Jurkat, Clone E6-1 (cell line): ENCODE results near the gene ZNF438.
A peak's percentile ranks its signal among the peaks of the same experiment; 100 is the strongest.

ENCODE experiments used
- DNase-seq: peaks from one replicate; pipeline ENCODE4 v3.0.0-alpha.2; 2011; ENCODE audit warnings: low read depth, low spot score
- H3K4me3 ChIP-seq: 2 replicates; pipeline ENCODE4 v1.5.1; 2011; ENCODE audit warnings: mild to moderate bottlenecking, low read length, control low read depth, moderate library complexity

ZNF438 gene

DNA sequence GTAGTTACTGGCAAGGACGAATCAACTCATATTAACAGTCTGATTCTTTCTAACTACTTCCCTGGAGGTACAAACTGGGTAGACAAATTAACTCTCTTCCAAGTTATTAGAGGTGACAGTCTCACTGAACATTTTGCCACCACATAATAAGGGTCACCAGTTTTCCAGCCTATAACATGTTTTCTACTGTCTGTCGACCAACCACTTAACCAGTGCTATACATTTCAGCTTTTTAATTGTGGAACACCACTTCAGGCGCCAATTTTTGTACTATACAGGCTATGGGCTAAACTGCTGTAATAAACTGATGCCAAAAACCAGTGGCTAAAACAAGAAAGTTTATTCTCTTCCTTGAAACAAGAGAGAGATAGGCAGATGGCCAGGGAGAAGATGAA is 13.3 kb downstream of the ZNF438 start:
- H3K4me3 ChIP-seq = no peak overlapping the region
- DNase-seq = no peak

GRCh38 chr10:31017534-31018355 is 13.9 kb downstream of the ZNF438 start:
- H3K4me3 ChIP-seq = no peak overlapping the region
- DNase-seq = no peak

GRCh38 chr10:31014161-31014875 is 17.3 kb downstream of the ZNF438 start:
- no peak overlapping the region for H3K4me3 ChIP-seq

DNA sequence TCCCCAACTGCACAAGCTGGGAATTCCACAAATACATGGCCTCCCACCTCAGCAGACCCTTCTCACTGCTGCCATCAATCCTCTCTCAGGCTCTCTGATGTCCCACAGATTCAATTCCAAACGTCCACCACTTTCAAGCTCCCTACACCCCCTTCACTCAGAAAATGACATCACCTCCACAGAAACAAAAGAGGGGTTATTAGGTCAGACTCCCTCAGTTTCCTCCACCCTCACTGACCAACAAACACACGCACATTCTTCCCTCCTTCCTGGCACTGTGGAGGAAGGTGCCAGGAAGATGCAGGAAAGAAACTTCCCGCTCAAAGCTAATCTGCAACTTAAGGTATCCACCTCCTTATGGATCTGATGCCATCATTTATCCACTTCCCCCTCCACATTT is 18.3 kb downstream of the ZNF438 start:
- no peak overlapping the region for H3K4me3 ChIP-seq
- DNase-seq = no peak

More at GRCh38 chr10:31014161-31014875, 17.3 kb downstream of the ZNF438 start:
- DNase-seq = no peak

DNA sequence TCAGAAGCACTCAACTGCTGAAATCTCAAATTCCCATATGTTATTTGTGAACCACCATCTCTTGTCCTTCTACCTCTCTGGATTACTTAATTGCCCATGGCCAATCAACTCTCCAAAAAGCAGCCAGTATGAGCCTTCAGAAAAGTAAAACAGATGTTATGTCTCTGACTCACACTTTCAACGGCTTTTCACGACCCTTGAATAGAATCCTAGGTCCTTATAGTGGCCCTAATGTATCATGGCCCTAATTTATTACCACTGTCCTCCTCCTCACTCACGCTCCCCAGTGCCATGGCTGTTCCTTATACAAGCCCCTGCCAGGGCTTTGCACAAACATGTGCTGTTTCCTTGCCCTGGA is 20.0 kb downstream of the ZNF438 start:
- DNase-seq = no peak
- no peak overlapping the region for H3K4me3 ChIP-seq

DNA sequence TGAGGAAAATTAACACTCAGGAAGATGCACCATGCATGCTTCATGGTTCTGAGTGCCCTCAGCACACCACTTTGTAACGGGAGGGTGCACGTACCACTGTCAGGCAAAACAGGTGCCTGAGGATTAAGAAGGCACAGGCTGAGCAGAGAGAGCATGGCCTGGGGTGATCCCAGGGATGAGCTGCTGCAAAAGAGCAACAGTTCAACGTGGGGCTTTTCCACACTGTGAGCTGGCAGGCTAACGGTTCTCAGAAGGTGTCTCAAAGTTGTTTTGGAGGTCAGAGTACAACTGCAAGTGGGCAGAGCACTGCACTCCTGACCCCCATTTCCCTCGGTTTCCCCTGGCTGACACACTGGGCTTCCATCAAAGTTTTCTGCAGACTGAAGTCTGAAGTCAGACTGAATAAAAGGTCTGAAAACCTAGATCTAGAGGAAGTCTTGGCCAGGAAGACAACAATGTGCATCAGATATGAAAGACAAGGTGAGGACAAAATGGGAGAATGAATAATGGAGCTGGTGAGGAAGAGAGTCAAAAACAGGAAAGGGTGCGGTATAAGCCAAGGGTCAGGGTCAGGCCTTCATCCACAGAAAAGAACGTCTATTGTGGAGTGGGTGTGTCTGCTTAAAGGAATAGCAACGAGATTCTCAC is 20.5 kb downstream of the ZNF438 start:
- no peak for DNase-seq
- no peak overlapping the region for H3K4me3 ChIP-seq

- no peak overlapping the region for H3K4me3 ChIP-seq
- DNase-seq = no peak
Observed at GRCh38 chr10:31010062-31010461, 21.6 kb downstream of the ZNF438 start.

DNA sequence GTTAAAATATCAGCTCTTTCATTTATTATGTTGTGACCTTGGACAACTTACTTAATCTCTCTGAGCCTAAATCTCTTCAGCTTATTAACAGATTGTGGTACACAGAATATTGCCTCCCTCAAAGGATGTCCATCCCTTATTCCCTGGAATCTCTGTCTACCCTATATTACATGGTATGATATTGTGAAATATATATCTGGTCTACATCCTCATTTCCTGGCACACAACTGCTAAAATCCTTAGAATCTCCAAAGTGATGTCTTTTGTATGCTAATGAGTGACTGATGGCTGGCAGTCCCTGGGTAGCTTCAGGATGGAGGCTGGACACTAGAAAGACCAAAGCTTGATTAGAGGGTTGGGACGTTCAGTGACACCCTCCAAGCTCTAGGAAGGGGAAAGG is 25.8 kb downstream of the ZNF438 start:
- no peak for DNase-seq
- H3K4me3 ChIP-seq = no peak overlapping the region

DNA sequence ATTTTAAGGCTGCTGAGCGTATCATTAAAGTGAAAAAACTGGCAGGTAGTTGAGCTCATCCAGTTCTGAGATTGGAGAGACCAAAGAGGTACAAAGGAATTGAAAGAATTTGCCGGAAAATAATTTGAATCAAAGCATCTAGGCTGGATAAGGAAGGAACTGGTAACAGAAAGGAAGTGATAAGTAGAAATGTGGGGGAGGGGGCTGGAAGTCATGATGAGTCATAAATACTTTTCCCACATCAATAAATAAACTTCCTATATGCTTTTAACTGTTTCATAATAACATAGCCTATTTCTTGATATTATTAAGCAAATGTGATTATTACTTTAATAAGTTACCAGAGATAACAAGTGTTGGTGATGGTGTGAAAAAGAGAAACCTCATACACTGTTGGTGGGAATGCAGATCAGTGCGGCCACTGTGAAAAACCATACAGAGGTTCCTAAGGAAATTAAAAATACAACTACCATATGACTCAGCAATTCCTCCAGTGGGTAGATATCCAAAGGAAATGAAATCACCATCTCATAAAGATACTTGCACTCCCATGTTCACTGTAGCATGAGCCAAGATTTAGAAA is 27.0 kb downstream of the ZNF438 start:
- DNase-seq = peak; percentile 21

GRCh38 chr10:31001740-31002139 is 29.9 kb downstream of the ZNF438 start:
- H3K4me3 ChIP-seq = no peak overlapping the region
- no peak for DNase-seq

More for the DNA sequence above, 27.0 kb downstream of the ZNF438 start:
- no peak overlapping the region for H3K4me3 ChIP-seq

- no peak overlapping the region for H3K4me3 ChIP-seq
- DNase-seq = no peak
Observed at GRCh38 chr10:31000867-31001266, 30.8 kb downstream of the ZNF438 start.

DNA sequence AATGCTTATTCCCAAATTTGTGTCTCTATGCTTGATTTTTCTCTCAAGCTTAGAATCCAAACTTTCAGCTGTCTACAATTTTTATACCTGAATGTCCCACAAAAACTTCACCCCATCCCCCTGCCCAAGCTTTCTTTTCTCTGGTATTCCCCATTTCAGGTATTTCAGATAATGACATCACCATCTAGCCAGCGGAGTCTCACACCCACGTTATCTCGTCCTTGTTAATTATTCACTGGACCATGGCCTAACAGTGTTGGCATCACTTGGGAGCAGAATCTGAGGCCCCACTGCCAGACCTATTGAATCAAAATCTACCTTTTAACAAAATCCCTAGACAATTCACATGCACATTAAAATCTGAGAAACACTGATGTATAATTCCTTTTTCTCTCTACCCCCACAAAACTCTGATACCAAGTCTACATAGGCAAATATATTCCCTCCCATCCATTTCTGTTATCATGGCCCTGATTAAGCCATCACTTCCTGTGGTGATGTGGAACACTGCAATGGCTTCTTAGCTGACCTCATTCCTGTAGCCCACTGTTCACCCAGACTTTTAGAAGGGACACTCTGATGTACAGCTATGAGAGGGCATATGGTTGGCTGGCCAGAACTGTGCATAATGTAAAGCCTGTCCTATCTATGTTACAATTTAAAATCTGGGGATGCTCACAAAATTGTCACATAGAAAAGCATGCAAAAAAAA is 31.4 kb downstream of the ZNF438 start:
- DNase-seq = no peak

GRCh38 chr10:30999070-30999712 is 32.5 kb downstream of the ZNF438 start:
- DNase-seq = no peak
- H3K4me3 ChIP-seq = no peak overlapping the region

More for the DNA sequence above, 31.4 kb downstream of the ZNF438 start:
- H3K4me3 ChIP-seq = no peak overlapping the region

- no peak for DNase-seq
- no peak overlapping the region for H3K4me3 ChIP-seq
Observed at GRCh38 chr10:30997536-30998235, 34.0 kb downstream of the ZNF438 start.

GRCh38 chr10:30996481-30997005 is 35.1 kb downstream of the ZNF438 start:
- no peak overlapping the region for H3K4me3 ChIP-seq
- no peak for DNase-seq

GRCh38 chr10:30995081-30995770 is 36.4 kb downstream of the ZNF438 start:
- no peak overlapping the region for H3K4me3 ChIP-seq
- DNase-seq = no peak

GRCh38 chr10:30993155-30993554 is 38.5 kb downstream of the ZNF438 start:
- no peak for DNase-seq

More at GRCh38 chr10:30993155-30993554, 38.5 kb downstream of the ZNF438 start:
- no peak overlapping the region for H3K4me3 ChIP-seq
